ENCODE measurements around the gene ACADVL.

DNA sequence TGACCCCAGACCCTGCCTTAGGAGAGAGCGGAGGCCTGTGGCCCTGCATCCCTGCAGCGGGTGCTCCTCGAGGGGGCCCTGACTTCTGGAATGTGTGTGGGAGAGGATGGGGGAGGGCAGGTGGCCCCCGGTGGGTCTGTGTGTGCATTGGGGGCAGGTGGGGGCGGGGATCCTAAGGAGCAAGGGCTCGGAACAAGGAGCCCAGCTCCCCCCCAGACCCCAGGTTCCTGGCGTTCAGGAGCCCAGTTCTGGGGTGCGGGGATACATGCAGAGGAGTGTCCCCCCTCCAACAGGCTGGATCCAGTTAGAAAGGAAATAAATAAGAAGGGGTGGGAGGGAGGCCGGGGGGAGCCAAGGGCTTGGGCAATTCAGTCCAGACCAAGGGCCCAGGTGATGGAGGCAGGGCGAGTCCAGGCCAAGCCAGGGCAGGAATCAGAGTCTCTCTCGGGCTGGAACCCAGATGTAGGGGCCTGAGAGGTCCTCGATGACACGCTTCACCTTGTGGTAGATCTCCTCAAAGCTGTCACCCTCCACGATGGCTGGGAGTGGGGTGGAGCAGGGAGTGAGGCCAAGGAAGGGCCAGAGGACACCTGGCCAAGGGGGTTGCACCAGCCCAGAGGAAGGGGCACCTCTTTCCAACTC is 29.3 kb upstream of the ACADVL start:
- TF ChIP-seq CTCF (IDR thresholded peaks at IDR 0.05; ENCODE audit: poor library complexity, severe bottlenecking) (no peak), EZH2 (IDR thresholded peaks at IDR 0.05; ENCODE audit: borderline replicate concordance, insufficient read depth, low read length, poor library complexity, severe bottlenecking) (no peak), POLR2AphosphoS5 (IDR thresholded peaks at IDR 0.05) (no peak), SMC3 (conservative IDR thresholded peaks at IDR 0.05; ENCODE audit: poor library complexity) (no peak)
